GM21717 (cell line): ENCODE measurements around the gene ADAMTS12.

Source experiments
- ATAC-seq: cut with Tn5 transposase; IDR thresholded peaks from one replicate; pipeline ENCODE4 v1.9.1; 2021; ENCODE audit warnings: mild to moderate bottlenecking, moderate library complexity; ENCODE audit not compliant: unreplicated experiment

The ADAMTS12 gene

GRCh38 chr5:33843579-33843978, 48.2 kb downstream of the ADAMTS12 start:
- no peak for ATAC-seq

- no peak for ATAC-seq
Measured at GRCh38 chr5:33842456-33842855, 49.3 kb downstream of the ADAMTS12 start.

GRCh38 chr5:33841891-33842290, 49.9 kb downstream of the ADAMTS12 start:
- ATAC-seq = no peak

- peak; percentile 65 for ATAC-seq
Measured at GRCh38 chr5:33840927-33841547, 50.8 kb downstream of the ADAMTS12 start.

GRCh38 chr5:33837301-33837700, 54.5 kb downstream of the ADAMTS12 start:
- ATAC-seq = no peak

GRCh38 chr5:33834334-33834733, 57.5 kb downstream of the ADAMTS12 start:
- no peak for ATAC-seq

- ATAC-seq = no peak
Measured at GRCh38 chr5:33833237-33833575, 58.6 kb downstream of the ADAMTS12 start.

GRCh38 chr5:33832404-33833236, 59.2 kb downstream of the ADAMTS12 start:
- ATAC-seq = no peak

GRCh38 chr5:33831041-33831440, 60.7 kb downstream of the ADAMTS12 start:
- ATAC-seq = no peak

DNA sequence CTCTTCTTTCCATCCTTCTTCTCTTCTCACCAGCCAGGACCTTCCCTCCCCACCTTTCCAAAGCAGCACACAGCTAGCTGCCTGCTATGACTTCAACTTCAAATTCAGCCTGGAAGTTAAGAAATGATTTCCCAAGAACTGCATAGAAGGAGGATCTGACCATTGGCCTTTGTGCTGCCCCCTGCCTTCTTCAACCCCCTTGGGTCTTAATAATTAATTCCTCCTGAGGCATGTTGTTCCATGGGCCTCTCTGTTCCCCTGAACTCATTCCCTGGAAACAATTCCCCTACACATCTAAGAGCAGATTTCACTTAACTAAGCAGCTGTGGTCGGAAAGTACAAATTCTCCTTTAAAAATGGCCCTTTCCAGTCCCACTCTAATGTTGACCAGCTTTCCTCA, 62.4 kb downstream of the ADAMTS12 start:
- ATAC-seq = no peak

GRCh38 chr5:33828626-33829308, 63.0 kb downstream of the ADAMTS12 start:
- ATAC-seq = no peak

- no peak for ATAC-seq
Measured at GRCh38 chr5:33827885-33828284, 63.9 kb downstream of the ADAMTS12 start.

DNA sequence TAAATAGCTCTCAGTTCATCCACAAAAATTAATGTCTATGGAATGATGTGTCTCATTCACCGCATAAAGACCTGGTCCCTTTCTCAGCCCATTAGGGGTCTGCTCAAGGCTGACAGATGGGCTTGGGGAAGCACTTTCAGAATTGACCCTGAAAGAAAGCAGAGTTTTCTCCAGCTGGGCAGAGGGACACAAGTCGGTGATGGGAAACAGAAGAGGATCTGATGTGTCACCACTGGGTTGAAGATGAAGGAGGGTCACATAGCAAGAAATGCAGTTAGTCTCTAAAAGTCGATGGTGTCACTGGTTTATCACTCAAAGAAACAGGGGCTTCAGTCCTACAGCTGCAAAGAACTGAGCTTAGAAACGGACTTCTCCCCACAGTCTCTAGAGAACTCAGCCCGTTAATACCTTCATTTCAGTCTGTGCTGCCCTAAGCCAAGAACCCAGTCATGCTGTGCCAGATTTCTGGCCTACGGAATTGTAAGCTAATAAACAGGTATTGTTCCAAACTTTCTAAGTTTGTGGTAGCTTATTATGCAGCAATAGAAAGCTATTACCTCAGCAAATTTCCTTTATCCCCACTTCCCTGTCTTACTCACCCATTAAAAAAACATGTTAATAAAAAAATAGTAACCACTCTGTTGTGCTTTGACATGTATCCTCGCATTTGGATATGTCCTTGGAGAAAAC, 64.6 kb downstream of the ADAMTS12 start:
- no peak for ATAC-seq

DNA sequence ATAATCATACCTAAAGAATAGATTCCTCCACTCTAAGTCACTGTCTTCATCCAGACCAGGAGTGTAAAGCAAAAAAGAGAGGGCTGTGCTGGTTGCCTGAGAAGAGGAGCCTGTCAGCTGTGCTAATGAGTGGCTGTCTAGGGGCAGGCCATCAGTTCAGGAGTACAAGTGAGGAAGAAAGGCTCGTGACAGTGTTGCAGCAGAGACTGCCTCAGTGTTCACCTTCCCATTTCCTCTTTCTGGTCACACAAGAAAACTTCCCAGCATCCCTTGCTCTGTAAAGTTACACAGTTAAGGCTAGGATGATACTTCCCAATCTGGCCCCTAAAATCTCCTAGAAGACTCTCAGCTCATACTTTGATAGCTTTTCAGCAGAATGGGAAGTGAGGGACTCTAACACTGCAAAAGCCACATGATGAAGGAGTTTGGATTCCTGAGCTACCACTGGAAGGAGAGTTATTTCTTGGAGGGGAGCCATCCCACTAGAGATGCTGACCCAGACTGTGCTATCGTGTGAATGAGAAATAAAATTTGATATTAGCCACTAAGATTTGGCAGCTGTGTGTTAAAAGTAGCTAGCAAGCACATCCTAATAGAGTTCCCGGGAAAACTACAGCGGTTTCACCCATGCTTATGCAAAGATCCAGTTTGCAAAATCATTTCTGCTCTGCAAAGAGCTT, 67.1 kb downstream of the ADAMTS12 start:
- peak; percentile 94 for ATAC-seq

- ATAC-seq = no peak
Measured at GRCh38 chr5:33817301-33817700, 74.5 kb downstream of the ADAMTS12 start.

DNA sequence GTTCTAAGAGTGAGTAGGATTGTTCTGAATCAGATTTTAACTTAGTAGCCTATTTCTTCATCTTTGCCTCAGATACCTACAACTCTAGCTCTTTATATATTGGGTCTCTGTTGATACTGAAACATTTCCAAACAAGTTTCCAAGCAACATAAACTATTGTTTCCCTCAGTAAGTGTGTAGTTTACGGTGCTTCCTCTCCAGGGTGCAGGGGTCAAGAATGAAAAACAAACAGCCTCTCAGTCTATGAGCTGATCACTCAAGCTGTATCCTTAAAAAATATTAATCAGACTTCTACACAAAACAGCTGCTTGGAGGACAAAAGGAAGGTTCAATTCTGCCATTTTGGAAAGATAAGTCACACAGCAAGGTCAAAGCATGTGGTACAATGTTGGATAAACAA, 75.0 kb downstream of the ADAMTS12 start:
- ATAC-seq = no peak

- ATAC-seq = no peak
Measured at GRCh38 chr5:33812746-33813145, 79.0 kb downstream of the ADAMTS12 start.

GRCh38 chr5:33810491-33811120, 81.2 kb downstream of the ADAMTS12 start:
- no peak for ATAC-seq

- no peak for ATAC-seq
Measured at GRCh38 chr5:33809936-33810335, 81.9 kb downstream of the ADAMTS12 start.

DNA sequence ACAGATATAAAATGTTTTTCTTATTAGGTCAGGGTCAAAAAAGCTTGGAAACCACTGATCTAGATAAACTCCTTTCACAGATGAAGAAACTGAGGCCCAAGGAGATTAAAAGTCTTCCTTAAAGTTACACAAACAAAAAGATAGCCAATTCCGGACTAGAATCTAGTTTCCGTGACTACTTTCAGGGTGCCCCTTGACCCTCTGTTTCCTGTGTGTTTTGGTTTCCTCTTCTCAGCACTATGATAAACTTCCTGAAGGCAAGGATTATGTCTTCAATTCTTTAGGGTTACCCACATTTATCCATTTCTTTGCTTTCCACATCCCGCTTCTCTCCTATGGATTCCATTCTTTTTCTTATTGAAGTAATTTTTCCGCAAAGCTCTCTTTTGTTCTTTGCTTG, 83.1 kb downstream of the ADAMTS12 start:
- ATAC-seq = no peak
